ENCODE results near the gene KCTD1.

The KCTD1 gene

GRCh38 chr18:26568926-26569665, 20.7 kb upstream of the KCTD1 start:
- no peak for DNase-seq (ENCODE audit: low read depth, low spot score)
- TF ChIP-seq SUZ12 (IDR thresholded peaks at IDR 0.05; ENCODE audit: extremely low read depth, insufficient read depth, insufficient read length) (no peak), YY1 (IDR thresholded peaks at IDR 0.05; ENCODE audit: insufficient read depth, insufficient read length) (no peak), ZNF274 (IDR thresholded peaks at IDR 0.05; ENCODE audit: low read depth, low read length) (no peak)
- H3K36me3 ChIP-seq (ENCODE audit: insufficient read depth, insufficient read length, low read length) = no peaks in the 10 kb centered on the region

GRCh38 chr18:26568513-26568912, 20.2 kb upstream of the KCTD1 start:
- no peak overlapping the region for H3K4me3 ChIP-seq (ENCODE audit: insufficient read length, low read depth)
- no peaks in the 10 kb centered on the region for H3K4me1 ChIP-seq (ENCODE audit: insufficient read depth, insufficient read length)
- no peak overlapping the region for H3K9ac ChIP-seq (ENCODE audit: insufficient read length, low read depth)
- no peak for DNase-seq (ENCODE audit: low read depth, low spot score)
- H3K9me3 ChIP-seq (ENCODE audit: insufficient read depth, low read length) = no peaks in the 10 kb centered on the region
- TF ChIP-seq ZNF274 (IDR thresholded peaks at IDR 0.05; ENCODE audit: low read depth, low read length) (no peak), YY1 (IDR thresholded peaks at IDR 0.05; ENCODE audit: insufficient read depth, insufficient read length) (no peak), SUZ12 (IDR thresholded peaks at IDR 0.05; ENCODE audit: extremely low read depth, insufficient read depth, insufficient read length) (no peak)
- no peaks in the 10 kb centered on the region for H3K27me3 ChIP-seq (ENCODE audit: insufficient read depth, insufficient read length)
- H3K36me3 ChIP-seq (ENCODE audit: insufficient read depth, insufficient read length, low read length) = no peaks in the 10 kb centered on the region

More at GRCh38 chr18:26568926-26569665, 20.7 kb upstream of the KCTD1 start:
- H3K27me3 ChIP-seq (ENCODE audit: insufficient read depth, insufficient read length) = no peaks in the 10 kb centered on the region
- H3K9ac ChIP-seq (ENCODE audit: insufficient read length, low read depth) = no peak overlapping the region
- no peaks in the 10 kb centered on the region for H3K9me3 ChIP-seq (ENCODE audit: insufficient read depth, low read length)
- no peaks in the 10 kb centered on the region for H3K4me1 ChIP-seq (ENCODE audit: insufficient read depth, insufficient read length)
- H3K4me3 ChIP-seq (ENCODE audit: insufficient read length, low read depth) = no peak overlapping the region

- Histone ChIP-seq H3K4me1 (ENCODE audit: insufficient read depth, insufficient read length) (no peaks in the 10 kb centered on the region), H3K9me3 (ENCODE audit: insufficient read depth, low read length) (no peaks in the 10 kb centered on the region), H3K4me3 (ENCODE audit: insufficient read length, low read depth) (no peak overlapping the region), H3K9ac (ENCODE audit: insufficient read length, low read depth) (no peak overlapping the region), H3K36me3 (ENCODE audit: insufficient read depth, insufficient read length, low read length) (no peaks in the 10 kb centered on the region), H3K27me3 (ENCODE audit: insufficient read depth, insufficient read length) (no peaks in the 10 kb centered on the region)
- TF ChIP-seq ZNF274 (IDR thresholded peaks at IDR 0.05; ENCODE audit: low read depth, low read length) (no peak), YY1 (IDR thresholded peaks at IDR 0.05; ENCODE audit: insufficient read depth, insufficient read length) (no peak), SUZ12 (IDR thresholded peaks at IDR 0.05; ENCODE audit: extremely low read depth, insufficient read depth, insufficient read length) (no peak)
- DNase-seq (ENCODE audit: low read depth, low spot score) = no peak
Observed at GRCh38 chr18:26566874-26567555, 18.7 kb upstream of the KCTD1 start.

GRCh38 chr18:26565514-26565913, 17.2 kb upstream of the KCTD1 start:
- no peak overlapping the region for H3K9ac ChIP-seq (ENCODE audit: insufficient read length, low read depth)
- no peaks in the 10 kb centered on the region for H3K36me3 ChIP-seq (ENCODE audit: insufficient read depth, insufficient read length, low read length)
- no peak for DNase-seq (ENCODE audit: low read depth, low spot score)
- no peaks in the 10 kb centered on the region for H3K4me1 ChIP-seq (ENCODE audit: insufficient read depth, insufficient read length)
- H3K27me3 ChIP-seq (ENCODE audit: insufficient read depth, insufficient read length) = no peaks in the 10 kb centered on the region
- no peak for TF ChIP-seq SUZ12 (IDR thresholded peaks at IDR 0.05; ENCODE audit: extremely low read depth, insufficient read depth, insufficient read length)
- TF ChIP-seq ZNF274 (IDR thresholded peaks at IDR 0.05; ENCODE audit: low read depth, low read length) = no peak
- TF ChIP-seq YY1 (IDR thresholded peaks at IDR 0.05; ENCODE audit: insufficient read depth, insufficient read length) = no peak
- H3K9me3 ChIP-seq (ENCODE audit: insufficient read depth, low read length) = no peaks in the 10 kb centered on the region
- no peak overlapping the region for H3K4me3 ChIP-seq (ENCODE audit: insufficient read length, low read depth)

GRCh38 chr18:26563024-26563423, 14.7 kb upstream of the KCTD1 start:
- H3K4me3 ChIP-seq (ENCODE audit: insufficient read length, low read depth) = no peak overlapping the region
- H3K27me3 ChIP-seq (ENCODE audit: insufficient read depth, insufficient read length) = no peaks in the 10 kb centered on the region
- no peaks in the 10 kb centered on the region for H3K9me3 ChIP-seq (ENCODE audit: insufficient read depth, low read length)
- TF ChIP-seq SUZ12 (IDR thresholded peaks at IDR 0.05; ENCODE audit: extremely low read depth, insufficient read depth, insufficient read length) (no peak), YY1 (IDR thresholded peaks at IDR 0.05; ENCODE audit: insufficient read depth, insufficient read length) (no peak), ZNF274 (IDR thresholded peaks at IDR 0.05; ENCODE audit: low read depth, low read length) (no peak)
- H3K36me3 ChIP-seq (ENCODE audit: insufficient read depth, insufficient read length, low read length) = no peaks in the 10 kb centered on the region
- no peak overlapping the region for H3K9ac ChIP-seq (ENCODE audit: insufficient read length, low read depth)
- no peaks in the 10 kb centered on the region for H3K4me1 ChIP-seq (ENCODE audit: insufficient read depth, insufficient read length)
- DNase-seq (ENCODE audit: low read depth, low spot score) = no peak

DNA sequence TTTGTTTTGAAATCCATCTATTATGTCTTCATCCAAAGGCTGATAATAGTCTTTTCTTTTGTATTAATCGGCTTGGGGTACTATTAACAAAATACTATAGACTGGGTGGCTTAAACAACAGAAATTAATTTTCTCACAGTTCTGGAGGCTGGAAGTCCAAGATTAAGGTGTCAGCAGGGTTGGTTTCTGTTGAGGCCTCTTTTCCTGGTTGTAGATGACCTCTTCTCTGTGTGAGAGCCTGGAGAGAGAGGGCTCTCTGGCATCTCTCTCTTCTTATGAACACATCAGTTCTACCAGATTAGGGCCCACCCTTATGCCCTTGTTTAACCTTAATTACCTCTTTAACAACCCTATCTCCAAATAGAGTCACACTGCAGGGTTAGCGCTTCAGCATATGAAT, 14.2 kb upstream of the KCTD1 start:
- H3K9me3 ChIP-seq (ENCODE audit: insufficient read depth, low read length) = no peaks in the 10 kb centered on the region
- no peaks in the 10 kb centered on the region for H3K36me3 ChIP-seq (ENCODE audit: insufficient read depth, insufficient read length, low read length)
- TF ChIP-seq SUZ12 (IDR thresholded peaks at IDR 0.05; ENCODE audit: extremely low read depth, insufficient read depth, insufficient read length) (no peak), ZNF274 (IDR thresholded peaks at IDR 0.05; ENCODE audit: low read depth, low read length) (no peak), YY1 (IDR thresholded peaks at IDR 0.05; ENCODE audit: insufficient read depth, insufficient read length) (no peak)
- no peak overlapping the region for H3K9ac ChIP-seq (ENCODE audit: insufficient read length, low read depth)
- no peaks in the 10 kb centered on the region for H3K27me3 ChIP-seq (ENCODE audit: insufficient read depth, insufficient read length)
- no peak for DNase-seq (ENCODE audit: low read depth, low spot score)
- H3K4me3 ChIP-seq (ENCODE audit: insufficient read length, low read depth) = no peak overlapping the region
- H3K4me1 ChIP-seq (ENCODE audit: insufficient read depth, insufficient read length) = no peaks in the 10 kb centered on the region

DNA sequence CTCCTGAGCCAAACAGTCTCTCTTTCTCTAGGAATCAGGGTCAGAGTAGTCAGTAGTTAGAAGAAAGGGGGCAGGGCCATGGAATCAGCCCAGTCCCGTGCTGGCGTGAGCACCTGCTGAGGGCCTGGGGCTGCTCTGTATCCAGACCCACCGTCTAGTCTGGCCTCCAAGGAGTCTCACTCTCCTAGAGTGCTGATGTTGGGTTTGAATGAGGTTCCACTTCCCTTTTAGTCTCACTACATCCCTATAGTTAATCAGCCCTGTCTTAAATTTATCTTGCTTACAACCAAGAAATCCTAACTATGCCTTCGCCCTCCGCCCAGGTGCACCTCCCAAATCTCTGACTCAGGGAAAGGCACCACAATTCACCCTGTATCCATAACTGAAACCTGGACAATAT, 13.4 kb upstream of the KCTD1 start:
- no peaks in the 10 kb centered on the region for H3K27me3 ChIP-seq (ENCODE audit: insufficient read depth, insufficient read length)
- no peak overlapping the region for H3K9ac ChIP-seq (ENCODE audit: insufficient read length, low read depth)
- DNase-seq (ENCODE audit: low read depth, low spot score) = no peak
- TF ChIP-seq SUZ12 (IDR thresholded peaks at IDR 0.05; ENCODE audit: extremely low read depth, insufficient read depth, insufficient read length) (no peak), YY1 (IDR thresholded peaks at IDR 0.05; ENCODE audit: insufficient read depth, insufficient read length) (no peak), ZNF274 (IDR thresholded peaks at IDR 0.05; ENCODE audit: low read depth, low read length) (no peak)
- H3K4me1 ChIP-seq (ENCODE audit: insufficient read depth, insufficient read length) = no peaks in the 10 kb centered on the region
- no peaks in the 10 kb centered on the region for H3K36me3 ChIP-seq (ENCODE audit: insufficient read depth, insufficient read length, low read length)
- H3K4me3 ChIP-seq (ENCODE audit: insufficient read length, low read depth) = no peak overlapping the region
- no peaks in the 10 kb centered on the region for H3K9me3 ChIP-seq (ENCODE audit: insufficient read depth, low read length)
